GM19397 (cell line): ENCODE measurements around the gene NAA30.

Experiments used
- ATAC-seq: cut with Tn5 transposase; IDR thresholded peaks from one replicate; pipeline ENCODE4 v1.9.1; 2021; ENCODE audit warnings: mild to moderate bottlenecking, moderate library complexity; ENCODE audit not compliant: unreplicated experiment

The NAA30 gene

GRCh38 chr14:57391517-57392195 is 1.3 kb downstream of the NAA30 start:
- no peak for ATAC-seq

GRCh38 chr14:57392830-57393229 is 2.4 kb downstream of the NAA30 start:
- no peak for ATAC-seq

DNA sequence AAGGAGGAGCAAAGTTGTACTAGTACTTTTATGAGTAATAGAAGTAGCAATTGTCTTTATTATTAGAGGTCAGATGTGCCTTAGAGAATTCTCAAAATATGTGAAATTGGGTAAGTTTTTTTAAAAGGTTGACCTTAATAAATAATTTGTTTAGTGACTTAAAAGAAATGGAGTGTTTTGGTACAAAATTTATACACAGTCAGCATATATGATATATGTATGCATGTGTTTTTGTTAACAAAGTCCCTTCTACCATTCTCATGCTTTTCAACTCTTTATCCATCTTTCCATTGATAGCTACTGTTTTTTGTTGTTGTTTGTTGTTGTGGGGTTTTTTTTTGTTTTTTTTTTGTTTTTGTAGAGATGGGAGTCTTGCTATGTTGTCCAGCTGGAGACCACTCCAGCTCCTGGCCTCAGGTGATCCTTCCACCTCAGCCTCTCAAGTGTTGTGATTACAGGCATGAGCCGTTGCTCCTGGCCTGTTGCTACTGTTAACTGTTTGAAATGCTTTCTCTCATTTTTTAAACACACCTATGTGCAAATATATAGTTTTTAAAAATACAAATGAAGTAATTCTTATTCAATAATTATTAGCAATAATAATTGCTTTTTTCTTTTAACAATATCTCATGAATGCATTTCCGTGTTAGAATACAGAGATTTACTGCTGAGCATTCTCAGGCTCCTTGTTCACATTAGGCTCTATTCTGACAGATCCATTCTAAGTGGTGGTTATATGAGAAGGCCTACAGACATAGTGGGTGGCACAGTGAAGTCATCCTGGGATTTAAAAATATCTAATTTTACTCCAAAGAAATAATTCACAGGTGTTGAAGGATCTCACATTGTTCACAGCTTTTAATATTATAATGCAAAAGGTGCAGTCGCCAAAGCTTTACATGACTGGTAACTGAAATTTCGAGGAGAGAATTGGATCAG is 10.4 kb downstream of the NAA30 start:
- ATAC-seq = no peak

- no peak for ATAC-seq
These were observed 11.1 kb downstream of the NAA30 start for GRCh38 chr14:57401501-57401900.

DNA sequence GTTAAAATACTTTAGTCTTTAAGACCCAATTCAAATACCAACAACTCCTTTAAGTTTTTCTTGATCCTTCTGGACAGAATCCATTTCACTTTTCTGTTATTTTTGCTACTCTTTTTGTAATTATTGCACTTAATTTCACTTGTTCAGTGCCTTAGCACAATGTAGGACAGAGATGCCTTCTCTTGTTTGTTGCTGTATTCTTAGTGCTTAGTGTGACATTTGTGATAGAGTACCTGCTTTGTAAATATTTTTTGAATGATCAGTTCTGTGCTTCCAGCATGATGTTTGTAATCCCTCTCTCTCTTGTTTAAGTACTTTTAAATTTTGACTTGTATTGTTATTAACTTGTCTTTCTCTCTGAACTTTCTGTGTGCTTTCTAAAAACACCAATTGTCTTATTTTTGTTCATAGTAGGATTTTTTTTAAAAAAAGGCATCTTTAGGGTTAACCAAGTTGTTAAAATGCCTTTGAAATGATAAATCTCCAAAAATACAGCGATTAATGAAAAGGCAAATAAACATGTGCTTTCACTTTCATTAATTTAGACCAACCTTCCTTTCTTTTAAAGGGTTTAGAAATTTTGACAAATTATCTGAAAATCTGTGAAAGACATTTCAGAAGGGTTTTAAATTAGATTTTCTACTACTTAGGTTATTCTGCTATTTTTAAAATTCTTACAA is 11.9 kb downstream of the NAA30 start:
- ATAC-seq = no peak

DNA sequence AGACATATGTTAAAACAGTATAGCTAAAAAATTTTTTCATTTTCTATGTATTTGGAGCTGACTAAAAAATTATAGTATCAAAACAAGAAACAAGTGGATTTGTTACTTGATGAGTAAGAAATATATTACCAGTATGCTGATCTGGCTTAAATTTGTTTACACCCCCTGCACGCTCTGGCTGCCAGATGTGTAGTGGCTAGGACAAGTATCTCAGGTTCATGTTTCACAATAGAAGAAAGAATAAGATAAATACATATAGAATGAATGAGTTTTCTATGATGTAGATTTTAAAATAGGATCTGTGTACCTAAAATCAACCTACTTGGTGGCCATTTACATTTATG is 13.1 kb downstream of the NAA30 start:
- ATAC-seq = no peak

- no peak for ATAC-seq
These were observed 15.2 kb downstream of the NAA30 start for GRCh38 chr14:57405562-57405961.

GRCh38 chr14:57408037-57408436 is 17.7 kb downstream of the NAA30 start:
- no peak for ATAC-seq

DNA sequence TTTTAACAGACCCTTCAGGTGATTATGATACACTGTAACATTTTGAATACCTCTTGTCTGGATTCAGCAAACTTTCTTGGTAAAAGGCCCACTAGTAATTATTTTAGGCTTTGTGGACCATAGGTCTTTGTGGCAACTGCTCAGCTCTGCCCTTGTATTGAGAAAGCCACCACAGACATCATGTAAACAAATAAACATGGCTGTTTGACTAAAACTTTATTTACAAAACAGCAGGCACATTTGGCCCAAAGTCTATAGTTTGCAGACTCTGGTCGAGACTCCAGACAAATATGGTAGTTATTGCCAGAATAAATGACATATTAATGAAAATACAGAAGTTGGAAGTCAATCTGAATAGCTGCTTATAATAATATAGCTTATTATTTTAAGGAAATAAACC is 18.2 kb downstream of the NAA30 start:
- ATAC-seq = no peak

DNA sequence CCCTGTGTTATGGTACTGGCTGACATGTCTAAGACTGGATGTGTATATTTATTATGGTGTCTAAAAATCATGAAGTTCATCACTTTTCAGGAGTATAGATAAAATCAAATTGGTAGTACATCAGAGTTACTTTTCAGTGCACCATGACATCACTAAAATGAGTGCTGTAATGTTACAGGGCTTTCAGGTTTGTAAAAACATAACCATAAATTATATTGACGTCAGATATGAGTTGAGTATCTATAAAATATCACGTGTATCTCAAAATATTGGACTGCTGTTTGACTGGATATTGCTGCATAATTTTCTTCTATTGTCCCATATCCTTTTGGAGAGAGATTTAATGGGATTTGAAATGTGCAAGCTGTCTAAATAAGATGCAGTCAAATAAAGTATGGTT is 22.0 kb downstream of the NAA30 start:
- ATAC-seq = no peak

GRCh38 chr14:57413849-57414248 is 23.5 kb downstream of the NAA30 start:
- ATAC-seq = no peak

- no peak for ATAC-seq
These were observed 26.8 kb downstream of the NAA30 start for GRCh38 chr14:57417228-57417627.

- ATAC-seq = no peak
These were observed 28.6 kb downstream of the NAA30 start for GRCh38 chr14:57418999-57419398.

- ATAC-seq = no peak
These were observed 29.6 kb downstream of the NAA30 start for GRCh38 chr14:57420033-57420432.

- no peak for ATAC-seq
These were observed 30.6 kb downstream of the NAA30 start for GRCh38 chr14:57420986-57421385.

- no peak for ATAC-seq
These were observed 45.5 kb downstream of the NAA30 start for GRCh38 chr14:57435923-57436322.

DNA sequence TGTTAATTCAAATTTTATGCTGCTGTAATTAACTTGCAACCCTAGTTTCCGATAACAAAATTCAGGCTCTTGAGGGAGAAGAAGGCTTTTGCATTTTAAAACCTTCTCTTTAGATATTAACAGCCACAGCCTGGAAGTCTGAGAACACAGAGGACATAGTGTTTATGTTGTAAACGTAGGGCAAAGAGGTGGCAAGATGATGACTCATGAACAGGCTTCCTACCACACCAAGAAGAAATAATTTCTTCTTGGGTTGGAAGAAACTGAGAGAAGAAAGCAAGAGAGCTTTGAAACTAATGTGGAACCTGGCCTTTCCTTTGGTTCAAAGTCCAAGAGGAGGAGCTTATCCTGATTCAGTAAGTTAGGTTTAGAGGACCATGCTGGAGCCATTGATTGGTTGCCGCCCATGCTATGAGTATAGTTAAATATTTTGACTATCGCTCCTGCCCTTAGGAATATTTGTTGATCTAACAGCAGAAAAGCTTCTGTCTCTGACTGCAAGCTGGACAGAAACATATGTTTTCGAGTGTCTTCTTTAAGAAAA is 71.5 kb downstream of the NAA30 start:
- no peak for ATAC-seq

GRCh38 chr14:57462551-57462950 is 72.2 kb downstream of the NAA30 start:
- no peak for ATAC-seq

GRCh38 chr14:57464008-57464730 is 73.8 kb downstream of the NAA30 start:
- peak; percentile 92 for ATAC-seq
